GM10266 (cell line): ENCODE results near the gene DMXL1.

Experiments
- DNase-seq: peaks from one replicate; pipeline ENCODE4 v3.0.0; 2012; ENCODE audit errors: extremely low spot score
- TF ChIP-seq, protein P1 (sequence below): IDR thresholded peaks from 2 replicates; pipeline ENCODE4 v1.5.1; 2012; ENCODE audit warnings: mild to moderate bottlenecking, low read depth; ENCODE audit not compliant: control insufficient read depth, insufficient read depth; ENCODE audit errors: missing control alignments

DMXL1 gene

DNA sequence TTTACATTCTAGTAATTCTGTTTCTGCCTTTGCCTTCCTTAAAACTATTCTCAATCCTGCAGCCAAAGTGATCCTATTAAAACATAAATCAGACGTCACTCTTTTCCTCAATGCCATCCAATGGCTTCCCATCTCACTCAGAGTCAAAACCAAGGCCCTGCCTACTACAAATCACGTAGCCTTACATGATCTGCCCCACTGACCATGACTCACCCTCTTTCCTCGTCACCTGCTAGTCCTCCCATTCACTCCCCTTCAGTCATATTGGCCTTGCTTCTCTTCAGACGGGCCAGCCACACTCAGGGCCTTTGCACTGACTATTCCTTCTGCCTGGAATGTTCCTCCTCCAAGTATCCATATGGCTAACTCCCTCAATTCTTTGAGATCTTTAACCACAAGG is 39.0 kb upstream of the DMXL1 start:
- DNase-seq = peak; percentile 44
- TF ChIP-seq, protein P1, sequence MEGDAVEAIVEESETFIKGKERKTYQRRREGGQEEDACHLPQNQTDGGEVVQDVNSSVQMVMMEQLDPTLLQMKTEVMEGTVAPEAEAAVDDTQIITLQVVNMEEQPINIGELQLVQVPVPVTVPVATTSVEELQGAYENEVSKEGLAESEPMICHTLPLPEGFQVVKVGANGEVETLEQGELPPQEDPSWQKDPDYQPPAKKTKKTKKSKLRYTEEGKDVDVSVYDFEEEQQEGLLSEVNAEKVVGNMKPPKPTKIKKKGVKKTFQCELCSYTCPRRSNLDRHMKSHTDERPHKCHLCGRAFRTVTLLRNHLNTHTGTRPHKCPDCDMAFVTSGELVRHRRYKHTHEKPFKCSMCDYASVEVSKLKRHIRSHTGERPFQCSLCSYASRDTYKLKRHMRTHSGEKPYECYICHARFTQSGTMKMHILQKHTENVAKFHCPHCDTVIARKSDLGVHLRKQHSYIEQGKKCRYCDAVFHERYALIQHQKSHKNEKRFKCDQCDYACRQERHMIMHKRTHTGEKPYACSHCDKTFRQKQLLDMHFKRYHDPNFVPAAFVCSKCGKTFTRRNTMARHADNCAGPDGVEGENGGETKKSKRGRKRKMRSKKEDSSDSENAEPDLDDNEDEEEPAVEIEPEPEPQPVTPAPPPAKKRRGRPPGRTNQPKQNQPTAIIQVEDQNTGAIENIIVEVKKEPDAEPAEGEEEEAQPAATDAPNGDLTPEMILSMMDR = no peak

DNA sequence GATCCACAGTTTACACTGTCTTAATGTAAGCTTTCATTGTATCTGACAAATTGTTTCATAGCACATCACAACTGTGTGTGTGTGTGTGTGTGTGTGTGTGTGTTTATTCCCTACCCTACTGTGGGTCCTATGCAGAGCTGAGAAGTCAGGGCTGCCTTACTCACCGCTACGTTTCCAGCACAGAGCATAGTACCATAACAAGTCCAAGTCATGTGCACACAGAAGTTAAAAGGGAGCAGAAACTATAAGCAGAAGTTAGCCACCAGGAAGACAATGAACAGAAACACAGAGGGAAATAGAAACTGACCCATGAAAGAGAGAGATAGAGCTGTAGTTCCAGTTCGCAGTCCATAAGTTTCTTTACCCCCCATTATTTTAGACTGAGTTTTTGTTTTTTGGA is 38.2 kb upstream of the DMXL1 start:
- TF ChIP-seq, protein P1 = no peak
- DNase-seq = no peak

DNA sequence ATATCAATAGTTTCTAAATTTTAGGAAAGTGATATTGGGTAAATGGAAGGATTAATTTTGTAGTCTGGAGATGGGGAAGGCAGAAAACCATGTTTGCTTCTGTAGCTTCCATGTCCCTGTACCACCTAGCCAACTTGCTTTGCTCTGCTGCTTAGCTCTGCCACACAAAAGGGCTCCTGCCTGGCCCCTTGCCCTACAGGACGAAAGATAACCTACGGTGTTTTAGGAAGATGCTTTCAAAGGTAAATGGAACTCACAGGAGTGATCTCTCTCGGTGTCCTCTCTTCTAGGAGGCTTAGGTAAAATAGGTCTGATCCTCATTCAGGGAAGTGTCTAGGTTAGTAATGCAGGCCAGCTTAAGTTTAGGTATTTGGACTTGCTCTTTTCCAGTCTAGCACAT is 37.8 kb upstream of the DMXL1 start:
- DNase-seq = no peak
- TF ChIP-seq, protein P1 = no peak

DNA sequence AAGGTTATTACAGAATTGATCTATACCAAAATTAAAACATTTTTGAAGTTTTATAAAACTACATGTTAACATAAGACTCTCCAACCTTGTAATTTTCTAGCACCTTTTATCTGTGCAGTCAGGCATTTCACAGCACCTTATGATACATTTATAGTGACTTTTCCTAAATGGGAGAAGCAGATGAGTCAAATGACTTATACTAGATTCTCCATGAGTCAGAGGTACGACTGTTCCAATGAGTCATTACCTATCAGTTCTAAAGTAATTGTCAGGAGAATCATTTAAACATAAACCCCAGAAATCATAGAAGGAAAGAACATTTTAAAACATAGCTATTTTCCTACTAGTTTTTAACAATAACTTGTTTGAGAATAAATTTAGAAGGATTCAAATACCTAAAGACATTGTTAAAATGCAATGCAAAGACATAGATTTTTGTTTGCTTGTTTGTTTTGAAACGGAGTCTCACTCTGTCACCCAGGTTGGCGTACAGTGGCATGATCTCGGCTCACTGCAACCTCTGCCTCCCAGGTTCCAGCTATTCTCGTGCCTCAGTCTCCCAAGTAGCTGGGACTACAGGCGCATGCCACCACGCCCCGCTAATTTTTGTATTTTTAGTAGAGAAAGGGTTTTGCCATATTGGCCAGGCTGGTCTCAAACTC is 34.7 kb upstream of the DMXL1 start:
- TF ChIP-seq, protein P1 = no peak
- DNase-seq = no peak

DNA sequence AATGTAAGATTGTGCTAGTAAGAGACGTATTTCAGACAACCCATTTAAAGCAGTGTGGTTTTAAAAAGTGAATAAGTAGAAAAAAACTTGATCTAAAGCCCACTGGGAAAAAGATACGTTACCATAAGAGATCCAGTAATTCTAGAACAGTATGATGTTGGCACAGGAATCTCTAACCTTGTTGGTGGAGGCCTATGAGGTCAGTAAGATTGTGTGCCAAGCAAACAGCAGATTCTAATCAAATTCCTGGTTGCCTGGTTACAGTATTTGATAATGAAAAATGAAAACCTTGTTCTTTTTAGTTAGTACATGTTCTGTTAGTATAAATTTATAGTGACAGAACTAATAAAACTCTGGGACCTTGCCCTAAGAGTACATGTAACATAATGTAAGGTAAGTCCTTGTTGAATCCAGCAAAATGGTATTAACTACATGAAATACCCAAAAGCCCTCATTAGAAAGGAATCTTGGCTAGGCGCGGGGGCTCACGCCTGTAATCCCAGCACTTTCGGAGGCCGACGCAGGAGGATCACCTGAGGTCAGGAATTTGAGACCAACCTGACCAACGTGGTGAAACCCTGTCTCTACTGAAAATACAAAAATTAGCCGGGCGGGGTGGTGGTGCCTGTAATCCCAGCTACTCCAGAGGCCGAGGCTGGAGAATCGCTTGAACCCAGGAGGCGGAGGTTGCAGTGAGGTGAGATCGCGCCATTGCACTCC is 33.2 kb upstream of the DMXL1 start:
- DNase-seq = no peak
- TF ChIP-seq, protein P1 = no peak

DNA sequence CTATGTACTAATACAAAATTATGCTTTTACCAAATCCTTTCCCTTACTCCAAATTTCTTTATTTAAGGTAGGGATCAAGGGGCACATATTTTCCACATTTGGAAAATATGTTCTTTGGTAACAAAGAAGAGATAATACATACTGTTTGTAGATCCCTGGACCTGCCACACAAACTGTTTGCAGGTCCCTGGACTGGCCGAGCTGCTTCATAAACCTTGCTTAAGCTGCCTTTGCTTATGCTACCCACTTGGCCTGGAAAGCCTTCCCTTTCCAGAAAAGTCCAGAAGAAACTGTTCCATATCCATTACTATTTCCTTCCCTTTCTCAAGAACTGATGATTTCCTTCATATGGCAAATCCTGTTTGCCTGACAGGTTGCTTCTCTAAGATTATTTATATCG is 22.6 kb upstream of the DMXL1 start:
- no peak for DNase-seq
- TF ChIP-seq, protein P1 = no peak

DNA sequence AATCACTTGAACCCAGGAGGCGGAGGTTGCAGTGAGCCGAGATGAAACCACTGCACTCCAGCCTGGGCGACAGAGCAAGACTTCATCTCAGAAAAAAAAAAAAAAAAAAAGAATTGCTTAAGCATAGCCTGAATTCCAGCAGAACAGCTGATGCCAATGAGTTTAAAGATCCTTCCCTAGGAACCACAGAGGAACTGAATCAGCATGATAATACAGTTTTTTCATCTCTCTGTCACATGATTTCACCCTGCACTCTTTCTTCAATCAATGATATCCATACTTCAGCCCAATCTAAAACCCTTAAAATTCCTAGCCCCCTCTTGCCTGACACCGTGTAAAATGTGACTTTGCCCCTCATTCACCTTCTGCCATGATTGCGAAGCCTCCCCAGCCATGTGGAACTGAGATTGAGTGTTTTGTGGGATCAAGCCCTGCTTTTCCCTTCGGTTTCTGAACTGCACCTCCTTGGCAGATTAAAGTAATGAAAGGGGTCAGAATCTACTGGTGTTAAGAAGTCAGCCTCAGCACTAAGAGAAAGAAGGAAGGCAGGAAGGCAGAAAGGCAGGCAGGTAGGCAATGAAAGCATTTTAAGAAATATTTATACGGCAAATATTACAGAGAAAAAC is 20.9 kb upstream of the DMXL1 start:
- TF ChIP-seq, protein P1 = no peak
- DNase-seq = no peak
